ENCODE results near the gene DLEC1. TPM values are rescaled to one million over a fixed set of nuclear protein-coding genes. Genes with fewer than 3 reads are reported as not detected.

The DLEC1 gene
- total and polyA plus RNA-seq, 2 donors from 2014 or later: 0.52 to 3.3 TPM

GRCh38 chr3:38083871-38084333 is 44.9 kb downstream of the DLEC1 start:
- Histone ChIP-seq H3K9ac (ENCODE audit: low read length in 3 of 3) (no peak overlapping the region), H3K4me1 (ENCODE audit: control insufficient read depth in 2 of 3, insufficient read depth in 2 of 3, low read depth in 1 of 3, low read length in 3 of 3) (no peaks in the 10 kb centered on the region), H3K4me3 (ENCODE audit: low read length in 3 of 3) (no peak overlapping the region), H3K27ac (ENCODE audit: low read depth in 2 of 2, low read length in 2 of 2) (no peak overlapping the region), H3K9me3 (ENCODE audit: control insufficient read depth in 2 of 3, insufficient read depth in 1 of 3, low read length in 3 of 3) (peaks cover 0 to 4% (median 3%) of the 10 kb centered on the region in 3 donors), H3K36me3 (ENCODE audit: control insufficient read depth in 2 of 3, insufficient read depth in 3 of 3, low read length in 3 of 3) (no peaks in the 10 kb centered on the region), H3K27me3 (ENCODE audit: control insufficient read depth, insufficient read depth, low read length) (no peaks in the 10 kb centered on the region)
- FAIRE-seq: no peak
- DNase-seq: peak in 1 of 5 donors; percentile 17
- intact Hi-C loops (cut with DNase I): no loop called here
- no peak for TF ChIP-seq CTCF (IDR thresholded peaks at IDR 0.05; ENCODE audit: borderline replicate concordance, extremely low read depth, insufficient read depth)

GRCh38 chr3:38084334-38085310 is 45.6 kb downstream of the DLEC1 start:
- Histone ChIP-seq H3K9me3 (ENCODE audit: control insufficient read depth in 2 of 3, insufficient read depth in 1 of 3, low read length in 3 of 3) (peaks cover 0 to 4% (median 3%) of the 10 kb centered on the region in 3 donors), H3K4me3 (ENCODE audit: low read length in 3 of 3) (peak overlapping the region in 1 of 3 donors; percentile 44), H3K4me1 (ENCODE audit: control insufficient read depth in 2 of 3, insufficient read depth in 2 of 3, low read depth in 1 of 3, low read length in 3 of 3) (no peaks in the 10 kb centered on the region), H3K27me3 (ENCODE audit: control insufficient read depth, insufficient read depth, low read length) (no peaks in the 10 kb centered on the region), H3K27ac (ENCODE audit: low read depth in 2 of 2, low read length in 2 of 2) (no peak overlapping the region), H3K9ac (ENCODE audit: low read length in 3 of 3) (no peak overlapping the region), H3K36me3 (ENCODE audit: control insufficient read depth in 2 of 3, insufficient read depth in 3 of 3, low read length in 3 of 3) (no peaks in the 10 kb centered on the region)
- no peak for TF ChIP-seq CTCF (IDR thresholded peaks at IDR 0.05; ENCODE audit: borderline replicate concordance, extremely low read depth, insufficient read depth)
- FAIRE-seq: no peak
- intact Hi-C loops (cut with DNase I): no loop called here
- DNase-seq: peak in 4 of 5 donors; percentile 45 to 65 (median 50)

- Histone ChIP-seq H3K9ac (ENCODE audit: low read length in 3 of 3) (no peak overlapping the region), H3K4me1 (ENCODE audit: control insufficient read depth in 2 of 3, insufficient read depth in 2 of 3, low read depth in 1 of 3, low read length in 3 of 3) (no peaks in the 10 kb centered on the region), H3K27me3 (ENCODE audit: control insufficient read depth, insufficient read depth, low read length) (no peaks in the 10 kb centered on the region), H3K27ac (ENCODE audit: low read depth in 2 of 2, low read length in 2 of 2) (no peak overlapping the region), H3K9me3 (ENCODE audit: control insufficient read depth in 2 of 3, insufficient read depth in 1 of 3, low read length in 3 of 3) (peaks cover 0 to 4% (median 3%) of the 10 kb centered on the region in 3 donors), H3K36me3 (ENCODE audit: control insufficient read depth in 2 of 3, insufficient read depth in 3 of 3, low read length in 3 of 3) (no peaks in the 10 kb centered on the region), H3K4me3 (ENCODE audit: low read length in 3 of 3) (no peak overlapping the region)
- DNase-seq: no peak
- TF ChIP-seq CTCF (IDR thresholded peaks at IDR 0.05; ENCODE audit: borderline replicate concordance, extremely low read depth, insufficient read depth): no peak
- intact Hi-C loops (cut with DNase I): no loop called here
- FAIRE-seq: no peak
Measured at GRCh38 chr3:38085311-38085942, 46.4 kb downstream of the DLEC1 start.

Measured in kidney (tissue), 14 donors.